K562 (cell line): Measurements from ENCODE around the gene SDF4. TPM values are rescaled to one million over a fixed set of nuclear protein-coding genes. Genes with fewer than 3 reads are reported as not detected.

Source experiments
- ATAC-seq: fragments of 200-7000 bp; cut with Tn5 transposase; 3 replicates; pipeline ENCODE4 v1.9.1; 2020; ENCODE audit warnings: moderate library complexity
- BruUV-seq: library from RNA; stranded (reverse); fragments of 400-500 nt; replicated peaks from 2 replicates; lab custom pipeline; 2021; lab: Mats Ljungman, UMichigan
- CTCF ChIA-PET: fragments of 300-600 bp; formaldehyde crosslinking; extraction: SDS; loops from one replicate; lab custom pipeline; 2021; ENCODE audit warnings: low intra/inter-chr PET ratio; lab: Yijun Ruan, JAX
- POLR2A ChIA-PET: fragments of 300-600, 350-650 bp; sonication (Branson Sonifier 250); formaldehyde crosslinking; extraction: SDS; loops from one replicate; lab custom pipeline; 2021; ENCODE audit warnings: antibody characterized with exemption, inconsistent platforms; lab: Yijun Ruan, JAX
- DNase-seq, 4 experiments: peaks; one replicate each; pipeline versions ENCODE4 v3.0.0 to v3.0.0-alpha.2; 2011 to 2018; ENCODE audit warnings: low spot score in 3 of 4, mixed read lengths in 3 of 4; ENCODE audit errors: extremely low read depth in 1 of 4
- FAIRE-seq: peaks from 2 replicates; lab custom pipeline; 2011; peaks lifted over from hg19 to GRCh38; lab: Jason Lieb, UNC
- H2AFZ ChIP-seq: 2 replicates; pipeline ENCODE4 v1.6.0; 2011; ENCODE audit warnings: low read depth, low read length, control low read depth, inconsistent platforms
- H3K27ac ChIP-seq: fragments of 200-600 bp; 3 replicates; pipeline ENCODE4 v1.8.0; 2011; ENCODE audit warnings: low read depth, mild to moderate bottlenecking, control low read depth, inconsistent platforms, low read length, moderate library complexity, mixed read lengths; ENCODE audit errors: extremely low read depth
- H3K27me3 ChIP-seq, 2 experiments: fragments of 300-600 bp in 1 of 2; 2 replicates in 1 of 2; 3 replicates in 1 of 2; pipeline versions ENCODE4 v1.6.0 to v1.8.0; 2011; ENCODE audit warnings: inconsistent platforms in 2 of 2, low read length in 2 of 2, mild to moderate bottlenecking in 1 of 2, mixed read lengths in 1 of 2, moderate library complexity in 1 of 2; ENCODE audit not compliant: control insufficient read depth in 2 of 2, insufficient read depth in 2 of 2
- H3K36me3 ChIP-seq: fragments of 300-600 bp; 3 replicates; pipeline ENCODE4 v1.8.0; 2011; ENCODE audit warnings: mild to moderate bottlenecking, low read length, inconsistent platforms; ENCODE audit not compliant: control insufficient read depth, insufficient read depth
- H3K4me1 ChIP-seq, 2 experiments: fragments of 200-600 bp in 1 of 2; replicated peaks in 1 of 2; 2 replicates in 1 of 2; 3 replicates in 1 of 2; pipeline versions ENCODE4 v1.5.1 to v1.8.0; 2011; ENCODE audit warnings: inconsistent platforms in 2 of 2, low read length in 2 of 2, mild to moderate bottlenecking in 1 of 2, mixed read lengths in 1 of 2, moderate library complexity in 1 of 2; ENCODE audit not compliant: control insufficient read depth in 2 of 2, insufficient read depth in 2 of 2
- H3K4me2 ChIP-seq: 2 replicates; pipeline ENCODE4 v1.6.1; 2011; ENCODE audit warnings: low read length, control low read depth, inconsistent platforms, mixed read lengths; ENCODE audit not compliant: insufficient read depth
- H3K4me3 ChIP-seq: fragments of 200-600 bp; sonication (generic), shearing (Covaris generic); 2 replicates; pipeline ENCODE4 v1.5.1; 2016; ENCODE audit warnings: control low read depth, inconsistent platforms
- H3K79me2 ChIP-seq: fragments of 200-600 bp; 3 replicates; pipeline ENCODE4 v1.8.0; 2011; ENCODE audit warnings: low read length, inconsistent platforms; ENCODE audit not compliant: control insufficient read depth, insufficient read depth
- H3K9ac ChIP-seq, 2 experiments: 2 replicates each; pipeline versions ENCODE4 v1.6.0 to v1.6.1; 2011; ENCODE audit warnings: low read depth in 2 of 2, low read length in 2 of 2, control low read depth in 1 of 2, inconsistent platforms in 1 of 2, mild to moderate bottlenecking in 1 of 2, mixed read lengths in 1 of 2; ENCODE audit not compliant: insufficient read depth in 1 of 2
- H3K9me1 ChIP-seq: one replicate; pipeline ENCODE4 v1.6.0; 2011; ENCODE audit warnings: inconsistent platforms, mild to moderate bottlenecking, low read length, moderate library complexity; ENCODE audit not compliant: control insufficient read depth, insufficient read depth
- H3K9me3 ChIP-seq: replicated peaks from 2 replicates; pipeline ENCODE4 v1.5.1; 2011; ENCODE audit warnings: low read depth, low read length, inconsistent platforms; ENCODE audit not compliant: control insufficient read depth, insufficient read depth
- H4K20me1 ChIP-seq: replicated peaks from 2 replicates; pipeline ENCODE4 v1.6.1; 2011; ENCODE audit warnings: low read length, inconsistent platforms, mixed read lengths; ENCODE audit not compliant: control insufficient read depth, insufficient read depth
- CREB3 ChIP-seq: fragments of 450-650 bp; conservative IDR thresholded peaks from 2 replicates; pipeline ENCODE4 v1.6.1; 2016; ENCODE audit warnings: missing genetic modification characterization, low read depth, mild to moderate bottlenecking, missing compliant biosample characterization, moderate library complexity
- HOMEZ ChIP-seq: fragments of 250-450 bp; sonication (Bioruptor Pico); IDR thresholded peaks from 2 replicates; pipeline ENCODE4 v1.4.0; 2020; ENCODE audit warnings: mild to moderate bottlenecking, moderate library complexity
- ILF3 ChIP-seq: fragments of 450-650 bp; IDR thresholded peaks from 2 replicates; pipeline ENCODE4 v1.6.1; 2018; ENCODE audit warnings: antibody characterized with exemption, mild to moderate bottlenecking, moderate library complexity, borderline replicate concordance
- ILK ChIP-seq: fragments of 450-650 bp; IDR thresholded peaks from 2 replicates; pipeline ENCODE4 v1.6.1; 2016; ENCODE audit warnings: missing genetic modification characterization, low read depth, mild to moderate bottlenecking, missing compliant biosample characterization, moderate library complexity, borderline replicate concordance
- NR2C1 ChIP-seq, 2 experiments: fragments of 450-650 bp; IDR thresholded peaks; 2 replicates each; pipeline ENCODE4 v1.6.1; 2017; ENCODE audit warnings: mild to moderate bottlenecking in 2 of 2, antibody characterized with exemption in 1 of 2, inconsistent platforms in 1 of 2, missing compliant biosample characterization in 1 of 2, missing genetic modification characterization in 1 of 2
- PCBP2 ChIP-seq: fragments of 200-400 bp; formaldehyde crosslinking; IDR thresholded peaks from 2 replicates; pipeline ENCODE4 v1.6.1; 2018; ENCODE audit warnings: low read length, low read depth, mild to moderate bottlenecking, moderate library complexity; ENCODE audit not compliant: poor library complexity, severe bottlenecking
- SIX5 ChIP-seq, 2 experiments: IDR thresholded peaks; 2 replicates each; pipeline ENCODE4 v1.6.1; 2011; ENCODE audit warnings: low read length in 2 of 2, borderline replicate concordance in 1 of 2, low read depth in 1 of 2, mild to moderate bottlenecking in 1 of 2, moderate library complexity in 1 of 2; ENCODE audit not compliant: insufficient read depth in 1 of 2
- SNIP1 ChIP-seq: fragments of 450-650 bp; IDR thresholded peaks from 2 replicates; pipeline ENCODE4 v1.7.1; 2017; ENCODE audit warnings: low read depth, mild to moderate bottlenecking
- SRSF7 ChIP-seq: fragments of 200-400 bp; formaldehyde crosslinking; optimal IDR thresholded peaks from 2 replicates; pipeline ENCODE3; 2017; ENCODE audit warnings: mild to moderate bottlenecking, low read depth, low read length
- ZMIZ1 ChIP-seq, 2 experiments: fragments of 150-350 bp in 1 of 2; IDR thresholded peaks; 2 replicates each; pipeline ENCODE4 v1.6.1; 2012 to 2016; ENCODE audit warnings: low read depth in 2 of 2, low read length in 2 of 2, mild to moderate bottlenecking in 1 of 2, moderate library complexity in 1 of 2
- ZNF584 ChIP-seq: fragments of 200-800 bp; sonication (Bioruptor generic); IDR thresholded peaks from 2 replicates; pipeline ENCODE4 v1.6.1; 2016; ENCODE audit warnings: low read depth, mild to moderate bottlenecking, missing genetic modification characterization, missing compliant biosample characterization
- ZNF717 ChIP-seq: fragments of 250-450 bp; sonication (Bioruptor Pico); IDR thresholded peaks from 2 replicates; pipeline ENCODE4 v1.5.0; 2021
- WGBS: fragments of 100-300 bp; shearing (Covaris generic); methylation state at CpG from one replicate; pipeline ENCODE4 v1.1.6; 2016; ENCODE audit warnings: low coverage, mixed read lengths; ENCODE audit not compliant: insufficient coverage; ENCODE audit errors: missing lambda C conversion rate; 5-methylcytosine and 5-hydroxymethylcytosine counted together
- in situ Hi-C: fragments of 300-500 bp; cut with MboI; formaldehyde crosslinking; loops from 4 replicates; pipeline ENCODE4 v1.15.0; 2018; ENCODE audit warnings: inconsistent platforms, mixed read lengths
- intact Hi-C: fragments of 100-400 bp; cut with micrococcal nuclease; formaldehyde crosslinking; loops from 2 replicates; pipeline ENCODE4 v1.14.2; 2022
- polyA plus RNA-seq, 8 experiments: library from polyadenylated mRNA; depleted of rRNA in 4 of 8; stranded (reverse) in 5 of 8; unstranded in 3 of 8; fragments of >200 nt; fragmentation: Nextera tagmentation in 2 of 8; fragmentation: Illumina TruSeq in 1 of 8; extraction: Ambion mirVana in 2 of 8; extraction: Trizol in 1 of 8; gene quantifications; 2 replicates each; pipeline versions ENCODE4 v1.2.1 to v1.2.3, GENCODE V29; 2011 to 2014; ENCODE audit warnings: inconsistent platforms in 1 of 8, missing spikeins in 1 of 8
- total RNA-seq, 7 experiments: library from RNA; depleted of rRNA in 6 of 7; stranded (reverse); fragments of >200 nt in 6 of 7; fragmentation: Illumina TruSeq in 2 of 7; extraction: Trizol in 2 of 7; gene quantifications; 2 replicates each; pipeline versions ENCODE4 v1.2.1 to v1.2.3, GENCODE V29; 2011 to 2021; ENCODE audit warnings: low replicate concordance in 1 of 7

The SDF4 gene
- total and polyA plus RNA-seq, 9 of the 15 experiments (the other 6 are each of a cell fraction or from before 2014, with no cell fraction given) = 0.35 to 160 (median 65.2) TPM

- no peak overlapping the region for H3K9ac ChIP-seq
- no peaks in the 10 kb centered on the region for H3K36me3 ChIP-seq
- in situ Hi-C loops = no loop called here
- FAIRE-seq = no peak
- H3K4me2 ChIP-seq = no peak overlapping the region
- no peaks in the 10 kb centered on the region for H4K20me1 ChIP-seq
- H3K27me3 ChIP-seq = no peaks in the 10 kb centered on the region; a peak in 2 of 5 replicates
- no peaks in the 10 kb centered on the region for H3K9me1 ChIP-seq
- CTCF ChIA-PET = no interaction called here
- no peaks in the 10 kb centered on the region for H3K79me2 ChIP-seq
- 19% methylated on average over 13 of the region's 13 CpGs for WGBS
- no peak overlapping the region for H3K4me3 ChIP-seq
- intact Hi-C loops = no loop called here
- no peak overlapping the region for H3K27ac ChIP-seq
- H2AFZ ChIP-seq = no peak overlapping the region
- H3K4me1 ChIP-seq = peaks cover 0 to 48% of the 10 kb centered on the region in 2 experiments; a peak in 3 of 5 replicates
- peaks cover 6% of the 10 kb centered on the region; the same call in 1 of the 2 replicates for H3K9me3 ChIP-seq
- POLR2A ChIA-PET = interaction anchor here (1.2 kb wide), 1 partner anchor 8 kb away, joined by 4 read pairs; no protein-coding TSS in a partner anchor
- BruUV-seq = no TSS peak
- no peak for ATAC-seq
- peak in 1 of 4 experiments; percentile 6 for DNase-seq
- TF ChIP-seq HOMEZ (CRISPR knock-in tag) (no peak), ILK (tag) (no peak), SIX5 (IDR thresholded peaks at IDR 0.05; ENCODE audit: borderline replicate concordance in 1 of 2, insufficient read depth in 1 of 2, low read depth in 1 of 2, low read length in 2 of 2) (no peak), ZMIZ1 (IDR thresholded peaks at IDR 0.05; ENCODE audit: low read depth in 2 of 2, low read length in 2 of 2) (no peak), PCBP2 (no peak), SRSF7 (no peak), SNIP1 (no peak), NR2C1 (IDR thresholded peaks at IDR 0.05) (no peak), NR2C1 (tag; IDR thresholded peaks at IDR 0.05) (no peak), ILF3 (no peak), ZNF584 (CRISPR knock-in tag) (no peak), CREB3 (tag) (no peak), ZNF717 (no peak)
Measured at GRCh38 chr1:1196431-1197187, 35.2 kb downstream of the SDF4 start.
